COLO668 (cell line): ENCODE results near the gene PAN2.
"Not testable (repeated sequence)": the region's sequence is repeated elsewhere in the genome, so short reads cannot be mapped to it uniquely, and the experiment has no call there.

Experiments used
- DNase-seq: peaks from one replicate; lab custom pipeline; 2025; ENCODE audit not compliant: unreplicated experiment; lab: John Stamatoyannopoulos, UW

PAN2 gene

GRCh38 chr12:56342290-56342689 is 8.5 kb upstream of the PAN2 start:
- DNase-seq: not testable (repeated sequence)

- no peak for DNase-seq
Observed at GRCh38 chr12:56341616-56342015, 7.8 kb upstream of the PAN2 start.

GRCh38 chr12:56339158-56339422 is 5.3 kb upstream of the PAN2 start:
- no peak for DNase-seq

GRCh38 chr12:56338308-56339157 is 4.7 kb upstream of the PAN2 start, which contains the start of gene IL23A:
Gene IL23A (plus strand): TSS chr12:56338884. CDS start chr12:56339045, 161 bp downstream.
- DNase-seq: peak; percentile 57

- DNase-seq: no peak
Observed at GRCh38 chr12:56337753-56338251, 4.0 kb upstream of the PAN2 start.

GRCh38 chr12:56336361-56337167 is 2.8 kb upstream of the PAN2 start:
- no peak for DNase-seq

GRCh38 chr12:56335527-56335926 is 1.7 kb upstream of the PAN2 start:
- DNase-seq: not testable (repeated sequence)

GRCh38 chr12:56334490-56334793 is 642 bp upstream of the PAN2 start:
- no peak for DNase-seq

GRCh38 chr12:56333197-56333678 is 562 bp downstream of the PAN2 start:
- DNase-seq: no peak

GRCh38 chr12:56332512-56333196 is 1.1 kb downstream of the PAN2 start:
- no peak for DNase-seq

GRCh38 chr12:56330936-56331490 is 2.8 kb downstream of the PAN2 start:
- no peak for DNase-seq

GRCh38 chr12:56326533-56326932 is 7.3 kb downstream of the PAN2 start:
- no peak for DNase-seq

GRCh38 chr12:56326126-56326525 is 7.7 kb downstream of the PAN2 start:
- DNase-seq: no peak

GRCh38 chr12:56324206-56324605 is 9.6 kb downstream of the PAN2 start:
- no peak for DNase-seq

- DNase-seq: not testable (repeated sequence)
Observed at GRCh38 chr12:56321610-56322009, 12.2 kb downstream of the PAN2 start.

- no peak for DNase-seq
Observed at GRCh38 chr12:56321027-56321426, 12.8 kb downstream of the PAN2 start.

GRCh38 chr12:56317675-56318074 is 16.1 kb downstream of the PAN2 start:
- DNase-seq: no peak

GRCh38 chr12:56315622-56316473 is 18.0 kb downstream of the PAN2 start, which contains the start of gene CNPY2:
Gene CNPY2 (minus strand): TSS chr12:56315988. CDS start chr12:56315217, 771 bp downstream.
- DNase-seq: peak; percentile 93

- DNase-seq: peak; percentile 27
Observed at GRCh38 chr12:56315249-56315621, 18.6 kb downstream of the PAN2 start.

GRCh38 chr12:56311003-56311402 is 22.8 kb downstream of the PAN2 start:
- no peak for DNase-seq
